WTC11 (cell line): ENCODE data around the gene DEFB110. TPM values are rescaled to one million over a fixed set of nuclear protein-coding genes. Genes with fewer than 3 reads are reported as not detected.

Experiments
- ATAC-seq: fragments of 200-7000 bp; cut with Tn5 transposase; 2 replicates; pipeline ENCODE4 v1.10.0; 2021; ENCODE audit warnings: mild to moderate bottlenecking, moderate library complexity
- CTCF ChIA-PET: fragments of 300-600 bp; sonication (Branson Sonifier 250); formaldehyde crosslinking; loops from one replicate; lab custom pipeline; 2021; ENCODE audit warnings: antibody characterized with exemption; lab: Charles Lee
- POLR2A ChIA-PET: fragments of 350-600 bp; sonication (Branson Sonifier 250); formaldehyde crosslinking; loops from one replicate; lab custom pipeline; 2021; ENCODE audit warnings: antibody characterized with exemption; lab: Charles Lee
- DNase-seq: peaks from one replicate; pipeline ENCODE4 v3.0.0; 2021; ENCODE audit warnings: low spot score
- H3K27ac Mint-ChIP-seq: 2 replicates; pipeline ENCODE4 v1.8.0; 2021; ENCODE audit warnings: mixed read lengths
- H3K27me3 Mint-ChIP-seq: 2 replicates; pipeline ENCODE4 v1.8.0; 2021; ENCODE audit warnings: low read depth, mild to moderate bottlenecking, moderate library complexity, mixed read lengths
- H3K36me3 Mint-ChIP-seq: 2 replicates; pipeline ENCODE4 v1.8.0; 2021; ENCODE audit warnings: mixed read lengths
- H3K4me1 Mint-ChIP-seq: 2 replicates; pipeline ENCODE4 v1.8.0; 2022; ENCODE audit warnings: mixed read lengths
- H3K4me3 Mint-ChIP-seq: 2 replicates; pipeline ENCODE4 v1.8.0; 2021; ENCODE audit warnings: mild to moderate bottlenecking, moderate library complexity, mixed read lengths
- H3K9me3 Mint-ChIP-seq: 2 replicates; pipeline ENCODE4 v1.8.0; 2021; ENCODE audit warnings: mixed read lengths
- CBFB ChIP-seq: sonication (generic); formaldehyde crosslinking; IDR thresholded peaks from 2 replicates; pipeline ENCODE4 v1.8.1; 2022; ENCODE audit warnings: mild to moderate bottlenecking, low read depth, missing genetic modification reagents
- CREM ChIP-seq: sonication (generic); formaldehyde crosslinking; IDR thresholded peaks from 2 replicates; pipeline ENCODE4 v1.8.1; 2022; ENCODE audit warnings: mild to moderate bottlenecking, missing genetic modification reagents, moderate library complexity
- ELF4 ChIP-seq: sonication (generic); formaldehyde crosslinking; IDR thresholded peaks from 2 replicates; pipeline ENCODE4 v1.8.1; 2022; ENCODE audit warnings: low read depth, mild to moderate bottlenecking, moderate library complexity, missing genetic modification reagents
- ETV6 ChIP-seq: sonication (generic); formaldehyde crosslinking; IDR thresholded peaks from 2 replicates; pipeline ENCODE4 v1.8.1; 2022; ENCODE audit warnings: mild to moderate bottlenecking, missing genetic modification reagents
- MXD4 ChIP-seq: fragments of 250-450 bp; sonication (Bioruptor Pico); IDR thresholded peaks from 2 replicates; pipeline ENCODE4 v1.8.0; 2021; ENCODE audit warnings: mild to moderate bottlenecking, moderate library complexity, borderline replicate concordance
- NR1H2 ChIP-seq: sonication (generic); formaldehyde crosslinking; IDR thresholded peaks from 2 replicates; pipeline ENCODE4 v1.9.0; 2021; ENCODE audit warnings: mild to moderate bottlenecking, moderate library complexity, missing genetic modification reagents
- OVOL2 ChIP-seq: fragments of 250-450 bp; sonication (Bioruptor Pico); IDR thresholded peaks from 2 replicates; pipeline ENCODE4 v1.9.0; 2021; ENCODE audit warnings: mild to moderate bottlenecking, borderline replicate concordance
- RELA ChIP-seq: sonication (generic); formaldehyde crosslinking; IDR thresholded peaks from 2 replicates; pipeline ENCODE4 v1.8.1; 2022; ENCODE audit warnings: missing genetic modification reagents, mild to moderate bottlenecking, borderline replicate concordance
- SMAD4 ChIP-seq: sonication (generic); formaldehyde crosslinking; IDR thresholded peaks from 2 replicates; pipeline ENCODE4 v1.8.0; 2022; ENCODE audit warnings: mild to moderate bottlenecking, missing genetic modification reagents
- SP1 ChIP-seq: sonication (generic); formaldehyde crosslinking; conservative IDR thresholded peaks from 2 replicates; pipeline ENCODE4 v1.8.1; 2022; ENCODE audit warnings: missing genetic modification reagents
- ZNF121 ChIP-seq: sonication (generic); formaldehyde crosslinking; IDR thresholded peaks from 2 replicates; pipeline ENCODE4 v1.8.0; 2023; ENCODE audit warnings: missing genetic modification reagents
- ZNF232 ChIP-seq: sonication (generic); formaldehyde crosslinking; IDR thresholded peaks from 2 replicates; pipeline ENCODE4 v1.8.0; 2022; ENCODE audit warnings: mild to moderate bottlenecking, missing genetic modification reagents
- ZNF317 ChIP-seq: sonication (generic); formaldehyde crosslinking; IDR thresholded peaks from 2 replicates; pipeline ENCODE4 v1.8.1; 2023; ENCODE audit warnings: low read depth, mild to moderate bottlenecking, moderate library complexity, missing genetic modification reagents, borderline replicate concordance
- ZNF423 ChIP-seq: fragments of 250-450 bp; sonication (Bioruptor Pico); IDR thresholded peaks from 2 replicates; pipeline ENCODE4 v2.1.2; 2022; ENCODE audit warnings: mild to moderate bottlenecking, moderate library complexity
- total RNA-seq: library from RNA; stranded (reverse); gene quantifications from 3 replicates; pipeline ENCODE4 v1.2.3, GENCODE V29; 2021
- TF ChIP-seq, protein P1 (sequence below): fragments of 200-600 bp; IDR thresholded peaks from 2 replicates; pipeline ENCODE4 v1.8.0; 2022; ENCODE audit warnings: antibody characterized with exemption
- TF ChIP-seq, protein P2 (sequence below): sonication (generic); formaldehyde crosslinking; IDR thresholded peaks from 2 replicates; pipeline ENCODE4 v1.8.0; 2022; ENCODE audit warnings: mild to moderate bottlenecking, missing genetic modification reagents
- TF ChIP-seq, protein P3 (sequence below): fragments of 250-450 bp; sonication (Bioruptor Pico); IDR thresholded peaks from 2 replicates; pipeline ENCODE4 v1.9.0; 2021; ENCODE audit warnings: mild to moderate bottlenecking

Gene DEFB110
- total RNA-seq, 1 experiment from 2014 or later = not detected

DNA sequence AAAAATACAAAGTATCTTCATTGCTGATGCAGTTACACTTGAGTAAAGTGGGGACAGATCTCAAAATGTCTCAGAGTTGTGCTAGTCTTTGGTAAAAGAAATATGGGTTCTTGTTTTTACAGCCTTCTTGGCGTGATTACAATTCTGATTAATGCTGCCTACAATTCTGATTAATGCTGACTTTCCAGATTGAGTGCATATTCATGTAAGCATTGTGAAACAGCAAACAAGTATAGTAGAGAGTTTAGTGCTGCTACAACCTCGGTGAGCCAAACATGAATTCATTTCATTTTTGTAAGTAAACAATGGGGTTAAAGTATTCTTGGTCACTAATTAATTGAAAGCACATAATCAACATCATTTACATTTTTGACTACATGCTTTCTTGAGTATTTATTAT lies 52.2 kb downstream of the DEFB110 start, which contains the start of gene DEFB113:
Gene DEFB113 (minus strand): TSS at position 21 of the 400 bp plus-strand sequence. CDS start 0 bp downstream, at position 21.
- Mint-ChIP-seq H3K9me3 (no peaks in the 10 kb centered on the region), H3K27ac (no peak within 1 kb of the TSS), H3K36me3 (no peaks in the 10 kb centered on the region), H3K27me3 (no peaks in the 10 kb centered on the region), H3K4me1 (peaks cover 45% of the 10 kb centered on the region), H3K4me3 (no peak within 1 kb of the TSS)
- POLR2A ChIA-PET = no interaction called here
- CTCF ChIA-PET = interaction anchor here (1.4 kb wide), 1 partner anchor 61 kb away, joined by 4 read pairs; no protein-coding TSS in a partner anchor
- DNase-seq (no peak), ATAC-seq (no peak)
- TF ChIP-seq CREM (CRISPR knock-in tag) (no peak), ZNF121 (no peak), ELF4 (CRISPR knock-in tag) (no peak), ZNF423 (CRISPR knock-in tag) (no peak), SMAD4 (CRISPR knock-in tag) (no peak), SP1 (CRISPR knock-in tag) (no peak), OVOL2 (CRISPR knock-in tag) (no peak), ETV6 (CRISPR knock-in tag) (no peak), CBFB (no peak), ZNF317 (CRISPR knock-in tag) (no peak), ZNF232 (CRISPR knock-in tag) (no peak), MXD4 (CRISPR knock-in tag) (no peak), RELA (CRISPR knock-in tag) (no peak), NR1H2 (CRISPR knock-in tag) (no peak)
- TF ChIP-seq, protein P1, sequence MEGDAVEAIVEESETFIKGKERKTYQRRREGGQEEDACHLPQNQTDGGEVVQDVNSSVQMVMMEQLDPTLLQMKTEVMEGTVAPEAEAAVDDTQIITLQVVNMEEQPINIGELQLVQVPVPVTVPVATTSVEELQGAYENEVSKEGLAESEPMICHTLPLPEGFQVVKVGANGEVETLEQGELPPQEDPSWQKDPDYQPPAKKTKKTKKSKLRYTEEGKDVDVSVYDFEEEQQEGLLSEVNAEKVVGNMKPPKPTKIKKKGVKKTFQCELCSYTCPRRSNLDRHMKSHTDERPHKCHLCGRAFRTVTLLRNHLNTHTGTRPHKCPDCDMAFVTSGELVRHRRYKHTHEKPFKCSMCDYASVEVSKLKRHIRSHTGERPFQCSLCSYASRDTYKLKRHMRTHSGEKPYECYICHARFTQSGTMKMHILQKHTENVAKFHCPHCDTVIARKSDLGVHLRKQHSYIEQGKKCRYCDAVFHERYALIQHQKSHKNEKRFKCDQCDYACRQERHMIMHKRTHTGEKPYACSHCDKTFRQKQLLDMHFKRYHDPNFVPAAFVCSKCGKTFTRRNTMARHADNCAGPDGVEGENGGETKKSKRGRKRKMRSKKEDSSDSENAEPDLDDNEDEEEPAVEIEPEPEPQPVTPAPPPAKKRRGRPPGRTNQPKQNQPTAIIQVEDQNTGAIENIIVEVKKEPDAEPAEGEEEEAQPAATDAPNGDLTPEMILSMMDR = no peak
- TF ChIP-seq, protein P2, sequence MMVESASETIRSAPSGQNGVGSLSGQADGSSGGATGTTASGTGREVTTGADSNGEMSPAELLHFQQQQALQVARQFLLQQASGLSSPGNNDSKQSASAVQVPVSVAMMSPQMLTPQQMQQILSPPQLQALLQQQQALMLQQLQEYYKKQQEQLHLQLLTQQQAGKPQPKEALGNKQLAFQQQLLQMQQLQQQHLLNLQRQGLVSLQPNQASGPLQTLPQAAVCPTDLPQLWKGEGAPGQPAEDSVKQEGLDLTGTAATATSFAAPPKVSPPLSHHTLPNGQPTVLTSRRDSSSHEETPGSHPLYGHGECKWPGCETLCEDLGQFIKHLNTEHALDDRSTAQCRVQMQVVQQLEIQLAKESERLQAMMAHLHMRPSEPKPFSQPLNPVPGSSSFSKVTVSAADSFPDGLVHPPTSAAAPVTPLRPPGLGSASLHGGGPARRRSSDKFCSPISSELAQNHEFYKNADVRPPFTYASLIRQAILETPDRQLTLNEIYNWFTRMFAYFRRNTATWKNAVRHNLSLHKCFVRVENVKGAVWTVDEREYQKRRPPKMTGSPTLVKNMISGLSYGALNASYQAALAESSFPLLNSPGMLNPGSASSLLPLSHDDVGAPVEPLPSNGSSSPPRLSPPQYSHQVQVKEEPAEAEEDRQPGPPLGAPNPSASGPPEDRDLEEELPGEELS (CRISPR knock-in tag) = no peak
- TF ChIP-seq, protein P3, sequence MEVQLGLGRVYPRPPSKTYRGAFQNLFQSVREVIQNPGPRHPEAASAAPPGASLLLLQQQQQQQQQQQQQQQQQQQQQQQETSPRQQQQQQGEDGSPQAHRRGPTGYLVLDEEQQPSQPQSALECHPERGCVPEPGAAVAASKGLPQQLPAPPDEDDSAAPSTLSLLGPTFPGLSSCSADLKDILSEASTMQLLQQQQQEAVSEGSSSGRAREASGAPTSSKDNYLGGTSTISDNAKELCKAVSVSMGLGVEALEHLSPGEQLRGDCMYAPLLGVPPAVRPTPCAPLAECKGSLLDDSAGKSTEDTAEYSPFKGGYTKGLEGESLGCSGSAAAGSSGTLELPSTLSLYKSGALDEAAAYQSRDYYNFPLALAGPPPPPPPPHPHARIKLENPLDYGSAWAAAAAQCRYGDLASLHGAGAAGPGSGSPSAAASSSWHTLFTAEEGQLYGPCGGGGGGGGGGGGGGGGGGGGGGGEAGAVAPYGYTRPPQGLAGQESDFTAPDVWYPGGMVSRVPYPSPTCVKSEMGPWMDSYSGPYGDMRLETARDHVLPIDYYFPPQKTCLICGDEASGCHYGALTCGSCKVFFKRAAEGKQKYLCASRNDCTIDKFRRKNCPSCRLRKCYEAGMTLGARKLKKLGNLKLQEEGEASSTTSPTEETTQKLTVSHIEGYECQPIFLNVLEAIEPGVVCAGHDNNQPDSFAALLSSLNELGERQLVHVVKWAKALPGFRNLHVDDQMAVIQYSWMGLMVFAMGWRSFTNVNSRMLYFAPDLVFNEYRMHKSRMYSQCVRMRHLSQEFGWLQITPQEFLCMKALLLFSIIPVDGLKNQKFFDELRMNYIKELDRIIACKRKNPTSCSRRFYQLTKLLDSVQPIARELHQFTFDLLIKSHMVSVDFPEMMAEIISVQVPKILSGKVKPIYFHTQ (CRISPR knock-in tag) = no peak

Other genes with a start within 250 kb of the DEFB110 start
- not detected in 3 replicates for gene PGK2, start 234.7 kb downstream of the DEFB110 start, total RNA-seq
- gene CRISP1, start 155.5 kb downstream of the DEFB110 start, total RNA-seq = not detected in 3 replicates
- gene DEFB114, start 57.8 kb downstream of the DEFB110 start, total RNA-seq = not detected in 3 replicates
- gene DEFB113, start 52.4 kb downstream of the DEFB110 start, total RNA-seq = not detected in 3 replicates
- not detected in 3 replicates for gene DEFB112, start 27.9 kb upstream of the DEFB110 start, total RNA-seq